GM18517 (cell line): ENCODE results near the gene ZCCHC24.
"Not testable (repeated sequence)": the region's sequence is repeated elsewhere in the genome, so short reads cannot be mapped to it uniquely, and the experiment has no call there.

ENCODE experiments used
- ATAC-seq: cut with Tn5 transposase; IDR thresholded peaks from one replicate; pipeline ENCODE4 v1.9.1; 2021; ENCODE audit warnings: mild to moderate bottlenecking, moderate library complexity; ENCODE audit not compliant: unreplicated experiment

ZCCHC24 gene

DNA sequence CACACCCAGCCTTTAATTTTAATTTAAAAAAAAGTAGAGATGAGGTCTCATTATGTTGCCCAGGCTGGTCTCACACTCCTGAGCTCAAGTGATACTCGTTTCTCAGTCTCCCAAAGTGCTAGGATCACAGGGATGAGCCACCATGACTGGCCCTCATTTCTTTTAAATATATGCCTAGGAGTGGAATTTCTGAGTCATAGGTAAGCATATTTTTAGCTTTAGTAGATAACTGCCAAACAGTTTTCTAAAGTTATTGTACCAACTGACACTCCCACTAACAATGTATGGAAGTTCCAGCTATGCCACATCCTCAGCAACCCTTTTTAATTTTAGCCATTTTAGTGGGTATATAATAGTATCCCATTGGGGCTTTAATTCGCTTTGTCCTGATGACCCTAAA, 111.9 kb downstream of the ZCCHC24 start:
- no peak for ATAC-seq

GRCh38 chr10:79332610-79333315, 112.7 kb downstream of the ZCCHC24 start:
- not testable (repeated sequence) for ATAC-seq
